ENCODE data around the gene WDR54.

Gene WDR54

GRCh38 chr2:74424995-74425406, 3.5 kb downstream of the WDR54 start:
- in situ Hi-C loops (cut with MboI; ENCODE audit: low pct_unique_long_range_greater_than_20kb, low sequenced_read_pairs, unreplicated experiment) = no loop called here
- no peak for DNase-seq (ENCODE audit: low spot score)
- TF ChIP-seq, protein P1, sequence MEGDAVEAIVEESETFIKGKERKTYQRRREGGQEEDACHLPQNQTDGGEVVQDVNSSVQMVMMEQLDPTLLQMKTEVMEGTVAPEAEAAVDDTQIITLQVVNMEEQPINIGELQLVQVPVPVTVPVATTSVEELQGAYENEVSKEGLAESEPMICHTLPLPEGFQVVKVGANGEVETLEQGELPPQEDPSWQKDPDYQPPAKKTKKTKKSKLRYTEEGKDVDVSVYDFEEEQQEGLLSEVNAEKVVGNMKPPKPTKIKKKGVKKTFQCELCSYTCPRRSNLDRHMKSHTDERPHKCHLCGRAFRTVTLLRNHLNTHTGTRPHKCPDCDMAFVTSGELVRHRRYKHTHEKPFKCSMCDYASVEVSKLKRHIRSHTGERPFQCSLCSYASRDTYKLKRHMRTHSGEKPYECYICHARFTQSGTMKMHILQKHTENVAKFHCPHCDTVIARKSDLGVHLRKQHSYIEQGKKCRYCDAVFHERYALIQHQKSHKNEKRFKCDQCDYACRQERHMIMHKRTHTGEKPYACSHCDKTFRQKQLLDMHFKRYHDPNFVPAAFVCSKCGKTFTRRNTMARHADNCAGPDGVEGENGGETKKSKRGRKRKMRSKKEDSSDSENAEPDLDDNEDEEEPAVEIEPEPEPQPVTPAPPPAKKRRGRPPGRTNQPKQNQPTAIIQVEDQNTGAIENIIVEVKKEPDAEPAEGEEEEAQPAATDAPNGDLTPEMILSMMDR (IDR thresholded peaks at IDR 0.05; ENCODE audit: extremely low read depth, insufficient read depth, missing control alignments) = no peak

DNA sequence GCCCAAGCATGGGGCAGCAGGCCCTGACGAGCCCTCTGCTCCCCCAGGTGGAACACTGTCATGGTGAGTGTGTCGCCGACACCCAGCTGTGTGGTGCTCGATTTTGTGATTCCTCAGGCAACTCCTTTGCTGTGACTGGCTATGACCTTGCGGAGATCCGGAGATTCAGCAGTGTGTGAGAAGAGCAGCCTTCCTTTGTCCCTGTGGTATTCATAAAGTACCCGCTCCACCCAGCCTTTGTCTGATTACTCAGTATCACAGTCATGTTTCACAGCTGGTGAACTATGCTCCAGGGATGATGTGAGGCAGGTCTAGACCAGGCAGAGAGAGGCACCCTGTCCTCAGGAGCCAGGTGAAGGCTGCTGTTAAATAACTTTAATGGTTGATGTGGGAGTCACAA, 4.0 kb downstream of the WDR54 start:
- in situ Hi-C loops (cut with MboI; ENCODE audit: low pct_unique_long_range_greater_than_20kb, low sequenced_read_pairs, unreplicated experiment) = no loop called here
- TF ChIP-seq, protein P1 (IDR thresholded peaks at IDR 0.05; ENCODE audit: extremely low read depth, insufficient read depth, missing control alignments) = no peak

GRCh38 chr2:74426181-74426758, 4.7 kb downstream of the WDR54 start:
- TF ChIP-seq, protein P1 (IDR thresholded peaks at IDR 0.05; ENCODE audit: extremely low read depth, insufficient read depth, missing control alignments) = no peak
- in situ Hi-C loops (cut with MboI; ENCODE audit: low pct_unique_long_range_greater_than_20kb, low sequenced_read_pairs, unreplicated experiment) = no loop called here
- DNase-seq (ENCODE audit: low spot score) = no peak

More for the DNA sequence above, 4.0 kb downstream of the WDR54 start:
- no peak for DNase-seq (ENCODE audit: low spot score)

- TF ChIP-seq, protein P1 (IDR thresholded peaks at IDR 0.05; ENCODE audit: extremely low read depth, insufficient read depth, missing control alignments) = no peak
- DNase-seq (ENCODE audit: low spot score) = no peak
- in situ Hi-C loops (cut with MboI; ENCODE audit: low pct_unique_long_range_greater_than_20kb, low sequenced_read_pairs, unreplicated experiment) = no loop called here
Observed at GRCh38 chr2:74427551-74427950, 6.0 kb downstream of the WDR54 start.

DNA sequence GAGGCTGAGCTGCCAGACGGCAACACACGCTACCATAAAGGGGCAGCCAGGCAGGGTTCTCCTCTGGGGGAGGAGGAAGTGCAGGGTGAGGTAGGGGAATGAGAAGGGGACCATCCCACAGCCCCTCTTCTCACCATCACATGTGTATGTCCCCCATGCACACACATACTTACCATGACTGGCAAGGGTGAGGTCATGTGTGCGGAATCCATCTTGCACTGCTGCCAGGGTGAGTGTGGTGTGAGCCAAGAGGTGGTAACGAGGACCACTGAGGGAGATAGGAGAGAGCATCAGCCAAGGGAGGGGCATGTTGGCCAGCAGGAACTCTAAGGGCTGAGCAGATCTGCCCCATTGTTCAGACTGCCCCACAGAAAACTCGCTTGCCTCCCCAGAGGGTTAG, 7.1 kb downstream of the WDR54 start:
- in situ Hi-C loops (cut with MboI; ENCODE audit: low pct_unique_long_range_greater_than_20kb, low sequenced_read_pairs, unreplicated experiment) = no loop called here
- TF ChIP-seq, protein P1 (IDR thresholded peaks at IDR 0.05; ENCODE audit: extremely low read depth, insufficient read depth, missing control alignments) = no peak
- no peak for DNase-seq (ENCODE audit: low spot score)

DNA sequence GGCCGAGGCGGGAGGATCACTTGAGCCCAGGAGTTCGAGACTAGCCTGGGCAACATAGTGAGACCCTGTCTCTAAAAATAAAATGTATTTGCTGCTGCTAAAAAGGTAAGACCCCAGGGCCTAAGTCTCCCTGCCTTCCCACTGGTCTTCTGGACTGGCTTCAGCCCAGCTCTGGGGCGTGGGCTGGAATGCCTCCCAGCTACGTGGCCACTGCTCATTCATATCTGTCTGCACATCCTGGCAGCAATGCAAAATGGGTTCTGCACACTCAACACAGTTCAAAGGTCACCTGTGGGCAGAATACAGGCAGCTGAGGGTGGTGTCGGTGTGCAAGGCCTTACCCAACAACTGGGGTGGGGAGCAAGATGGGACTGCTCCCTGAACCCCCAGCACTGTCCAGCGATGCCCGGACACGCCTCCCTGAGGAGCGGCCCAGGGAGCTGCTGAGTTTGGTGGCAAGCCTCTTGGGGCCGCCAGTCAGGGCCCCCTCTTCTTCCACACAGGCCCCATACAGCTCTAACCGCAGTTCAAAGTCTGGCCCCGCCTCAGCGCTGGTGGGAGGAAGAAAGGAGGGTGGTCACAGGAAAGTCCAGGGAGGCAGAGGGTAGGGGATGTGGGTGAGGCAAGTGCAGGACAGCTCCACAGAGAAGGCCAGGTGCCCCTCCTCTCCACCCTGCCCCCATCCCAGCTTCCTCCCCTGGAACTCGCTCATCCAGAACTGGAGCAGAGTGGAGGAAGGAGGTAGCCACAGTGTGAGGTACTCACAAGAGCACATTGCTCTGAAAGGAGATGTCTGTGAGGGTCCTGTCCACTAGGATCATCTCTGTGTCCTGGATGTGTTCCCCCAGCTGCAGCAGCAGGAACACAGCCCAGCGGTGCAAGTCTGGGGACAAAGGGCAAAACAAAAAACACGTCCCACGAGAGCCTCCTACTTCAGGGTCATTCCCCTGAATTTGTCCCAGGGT, 8.2 kb downstream of the WDR54 start:
- no peak for DNase-seq (ENCODE audit: low spot score)
- in situ Hi-C loops (cut with MboI; ENCODE audit: low pct_unique_long_range_greater_than_20kb, low sequenced_read_pairs, unreplicated experiment) = no loop called here
- TF ChIP-seq, protein P1 (IDR thresholded peaks at IDR 0.05; ENCODE audit: extremely low read depth, insufficient read depth, missing control alignments) = no peak
